ENCODE data around the gene TMEM60.

- TF ChIP-seq, protein P1, sequence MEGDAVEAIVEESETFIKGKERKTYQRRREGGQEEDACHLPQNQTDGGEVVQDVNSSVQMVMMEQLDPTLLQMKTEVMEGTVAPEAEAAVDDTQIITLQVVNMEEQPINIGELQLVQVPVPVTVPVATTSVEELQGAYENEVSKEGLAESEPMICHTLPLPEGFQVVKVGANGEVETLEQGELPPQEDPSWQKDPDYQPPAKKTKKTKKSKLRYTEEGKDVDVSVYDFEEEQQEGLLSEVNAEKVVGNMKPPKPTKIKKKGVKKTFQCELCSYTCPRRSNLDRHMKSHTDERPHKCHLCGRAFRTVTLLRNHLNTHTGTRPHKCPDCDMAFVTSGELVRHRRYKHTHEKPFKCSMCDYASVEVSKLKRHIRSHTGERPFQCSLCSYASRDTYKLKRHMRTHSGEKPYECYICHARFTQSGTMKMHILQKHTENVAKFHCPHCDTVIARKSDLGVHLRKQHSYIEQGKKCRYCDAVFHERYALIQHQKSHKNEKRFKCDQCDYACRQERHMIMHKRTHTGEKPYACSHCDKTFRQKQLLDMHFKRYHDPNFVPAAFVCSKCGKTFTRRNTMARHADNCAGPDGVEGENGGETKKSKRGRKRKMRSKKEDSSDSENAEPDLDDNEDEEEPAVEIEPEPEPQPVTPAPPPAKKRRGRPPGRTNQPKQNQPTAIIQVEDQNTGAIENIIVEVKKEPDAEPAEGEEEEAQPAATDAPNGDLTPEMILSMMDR (IDR thresholded peaks at IDR 0.05; ENCODE audit: low read depth, low read length): no peak
- TF ChIP-seq POLR2A (IDR thresholded peaks at IDR 0.05; ENCODE audit: extremely low read depth, insufficient read length): no peak
- no peak for TF ChIP-seq MYC (IDR thresholded peaks at IDR 0.05; ENCODE audit: low read depth, low read length)
These were observed 14.9 kb upstream of the TMEM60 start for GRCh38 chr7:77813180-77813579.
